NCI-H146 (cell line): ENCODE data around the gene SNED1.

Source experiments
- DNase-seq: peaks from one replicate; lab custom pipeline; 2025; lab: John Stamatoyannopoulos, UW

Gene SNED1

DNA sequence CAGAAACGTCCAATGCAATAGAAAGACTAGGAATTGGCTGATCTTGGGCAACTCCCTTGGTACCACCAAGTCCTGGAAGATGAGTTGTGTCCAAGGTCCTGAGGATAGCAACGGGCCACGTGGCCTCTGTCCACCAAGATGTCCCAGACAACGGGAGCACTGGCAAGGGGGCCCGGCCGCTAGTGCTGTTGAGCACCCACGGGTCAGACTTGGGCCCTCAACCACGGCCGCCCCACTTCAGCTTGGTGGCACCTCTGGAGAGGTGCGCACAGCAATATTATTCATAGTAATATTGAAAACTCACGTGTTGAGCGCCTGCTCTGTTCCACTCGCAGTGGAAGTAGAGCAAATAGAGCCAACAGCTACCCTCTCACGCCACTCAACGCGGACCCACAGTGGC lies 131.9 kb downstream of the SNED1 start:
- no peak for DNase-seq

DNA sequence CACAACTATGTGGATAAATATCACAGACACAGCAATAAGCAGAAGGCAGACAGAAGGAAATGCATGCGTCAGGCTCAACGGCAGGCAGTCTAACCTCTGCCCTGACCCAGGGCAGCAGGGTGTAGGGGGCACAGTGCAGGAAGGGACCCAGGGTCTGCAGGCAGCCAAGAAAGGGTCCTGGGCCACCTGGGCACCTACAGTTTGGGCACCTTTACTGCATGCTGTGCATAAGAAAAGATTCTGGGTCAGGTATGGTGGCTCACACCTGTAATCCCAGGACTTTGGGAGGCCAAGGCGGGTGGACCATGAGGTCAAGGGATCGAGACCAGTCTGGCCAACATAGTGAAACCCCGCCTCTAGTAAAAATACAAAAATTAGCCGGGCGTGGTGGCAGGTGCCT lies 133.1 kb downstream of the SNED1 start:
- no peak for DNase-seq

DNA sequence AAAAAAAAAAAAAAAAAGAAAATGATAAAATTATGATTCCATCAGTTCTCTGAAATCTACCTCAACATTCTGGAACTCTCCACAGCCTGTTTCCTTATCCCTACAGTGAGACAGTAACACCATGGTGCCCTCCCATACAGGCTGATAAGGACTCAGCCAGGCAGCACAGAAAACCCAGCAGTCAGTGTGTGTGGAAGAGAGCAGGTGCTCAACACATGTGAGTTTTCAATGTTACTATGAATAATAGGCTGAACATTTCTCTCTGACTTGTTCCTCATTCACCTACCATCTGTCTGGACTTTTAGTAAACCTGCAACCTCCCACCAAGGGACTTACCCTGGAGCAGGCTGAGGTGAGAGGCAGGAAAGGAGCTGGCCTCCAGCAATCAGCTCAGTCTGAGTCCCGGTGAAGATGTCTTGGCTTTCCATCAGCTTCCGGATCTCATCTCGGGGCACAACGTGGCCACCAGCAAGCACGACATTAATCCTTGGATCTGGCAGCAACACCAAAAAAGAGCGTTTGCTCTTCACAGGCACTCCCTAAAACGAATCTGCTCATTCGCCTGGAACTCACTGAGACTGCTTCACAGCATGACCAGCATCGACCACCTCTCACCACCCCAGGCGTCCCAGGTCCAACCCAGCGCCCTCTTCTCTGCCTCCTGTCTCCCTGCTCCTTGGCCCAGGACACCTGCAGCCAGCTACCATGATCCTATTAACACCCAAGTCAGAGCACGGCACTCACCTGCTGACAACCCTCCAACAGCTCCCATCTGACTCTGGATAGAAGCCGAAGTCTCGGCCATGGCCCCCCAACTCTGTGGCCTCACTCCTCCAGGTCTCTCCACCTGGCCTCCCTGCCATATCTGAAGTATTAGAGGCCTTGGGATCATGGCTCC lies 134.4 kb downstream of the SNED1 start:
- DNase-seq = no peak

DNA sequence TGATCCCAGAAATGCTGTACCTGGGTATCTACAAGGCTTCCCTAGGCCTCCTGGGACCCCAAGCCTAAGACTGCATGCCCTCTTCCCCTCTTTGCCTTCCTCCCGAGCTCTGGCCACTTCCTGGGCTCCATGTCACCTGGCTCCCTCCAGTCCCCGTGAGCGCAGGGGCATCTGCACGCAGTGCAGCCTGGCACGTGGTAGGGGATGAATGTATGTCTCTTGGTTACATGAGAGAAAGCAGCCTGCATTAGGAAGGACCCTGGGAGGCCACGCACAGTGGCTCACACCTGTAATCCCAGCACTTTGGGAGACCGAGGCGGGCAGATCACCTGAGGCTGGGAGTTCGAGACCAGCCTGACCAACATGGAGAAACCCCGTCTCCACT lies 135.0 kb downstream of the SNED1 start:
- DNase-seq = no peak

DNA sequence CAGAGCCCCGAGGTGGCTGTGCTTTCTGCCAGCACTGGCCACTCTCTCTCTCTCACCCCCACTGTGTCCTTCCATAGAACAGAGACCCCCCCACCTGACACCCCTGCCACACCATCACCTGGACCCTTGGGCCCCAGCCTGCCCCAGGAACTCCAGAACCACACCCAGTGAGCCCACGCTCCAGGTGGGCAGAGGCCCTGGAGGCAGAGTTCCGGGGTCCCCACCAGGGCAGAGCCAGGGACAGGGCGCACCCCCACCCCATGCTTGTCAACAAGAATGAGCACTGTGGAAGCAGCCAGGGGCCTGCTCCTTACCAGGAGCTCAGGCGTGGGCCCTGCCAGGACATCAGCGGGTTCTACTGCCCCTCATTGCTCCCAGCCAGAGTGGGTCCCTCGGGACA lies 136.3 kb downstream of the SNED1 start:
- no peak for DNase-seq

DNA sequence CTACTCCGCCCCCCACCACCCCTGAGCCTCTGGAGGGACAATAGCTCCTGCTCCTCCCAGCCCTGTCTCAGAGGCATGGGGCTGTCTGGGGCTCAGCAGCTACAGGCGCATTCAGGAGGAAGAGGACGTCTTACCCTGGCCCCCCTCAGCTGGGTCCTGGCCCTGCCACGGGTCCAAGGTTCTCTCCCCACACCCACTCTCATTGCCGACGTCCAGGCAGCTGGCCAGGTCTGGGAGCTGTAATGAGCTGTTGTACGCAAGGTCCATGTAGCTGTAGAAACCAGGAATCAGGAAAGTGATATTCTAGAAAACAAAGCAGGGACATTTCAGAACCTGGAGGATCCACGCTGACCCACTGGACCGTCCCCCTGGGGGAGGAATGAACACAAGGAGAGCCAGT lies 137.3 kb downstream of the SNED1 start:
- no peak for DNase-seq

DNA sequence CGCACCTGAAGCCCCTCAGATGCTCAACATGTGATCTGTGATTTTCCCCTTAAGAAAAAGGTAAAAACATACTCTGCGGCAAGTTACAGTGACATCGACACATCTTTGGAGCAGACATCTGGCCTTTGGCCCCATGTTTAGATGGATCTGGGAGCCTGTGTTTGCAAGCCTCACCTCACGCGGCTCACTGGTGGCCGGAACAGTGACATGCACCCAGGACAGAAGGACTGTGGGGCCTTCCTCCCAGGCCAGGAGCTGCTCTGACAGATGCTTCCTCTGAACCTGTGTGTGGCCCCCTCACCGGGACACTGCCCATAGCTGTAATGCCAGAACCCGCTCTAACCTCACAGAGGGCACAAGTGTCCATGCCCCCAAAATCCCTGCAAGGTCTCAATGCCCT lies 137.8 kb downstream of the SNED1 start:
- no peak for DNase-seq

DNA sequence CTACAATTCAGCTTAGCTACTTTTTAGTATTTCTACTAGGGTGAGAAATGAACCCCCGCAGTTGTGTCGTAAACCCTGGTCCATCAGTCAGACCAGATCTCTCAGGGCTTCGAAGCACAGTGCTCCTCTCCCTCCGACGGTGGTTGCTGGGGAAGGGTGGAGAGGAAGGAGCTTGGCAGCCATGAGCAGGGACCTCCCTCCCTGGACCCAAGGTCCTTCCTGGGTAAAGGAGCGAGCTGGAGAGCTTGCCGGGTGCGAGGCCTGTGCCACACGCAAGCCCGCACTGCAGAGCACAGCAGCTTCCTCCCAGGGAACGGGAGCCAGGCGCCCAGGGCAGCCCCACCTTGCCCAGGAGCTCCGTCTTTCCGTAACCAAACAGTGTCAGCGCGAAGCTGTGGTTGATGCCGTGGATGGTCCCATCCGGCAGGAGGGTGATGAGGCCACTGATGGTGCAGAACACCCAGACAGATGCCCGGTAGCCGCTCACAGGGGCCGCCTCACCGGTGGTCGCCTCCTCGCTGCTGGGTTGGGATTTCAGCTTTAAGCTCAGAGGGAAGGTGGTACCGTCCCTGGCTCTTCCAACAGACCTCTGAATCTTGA lies 138.3 kb downstream of the SNED1 start:
- no peak for DNase-seq

DNA sequence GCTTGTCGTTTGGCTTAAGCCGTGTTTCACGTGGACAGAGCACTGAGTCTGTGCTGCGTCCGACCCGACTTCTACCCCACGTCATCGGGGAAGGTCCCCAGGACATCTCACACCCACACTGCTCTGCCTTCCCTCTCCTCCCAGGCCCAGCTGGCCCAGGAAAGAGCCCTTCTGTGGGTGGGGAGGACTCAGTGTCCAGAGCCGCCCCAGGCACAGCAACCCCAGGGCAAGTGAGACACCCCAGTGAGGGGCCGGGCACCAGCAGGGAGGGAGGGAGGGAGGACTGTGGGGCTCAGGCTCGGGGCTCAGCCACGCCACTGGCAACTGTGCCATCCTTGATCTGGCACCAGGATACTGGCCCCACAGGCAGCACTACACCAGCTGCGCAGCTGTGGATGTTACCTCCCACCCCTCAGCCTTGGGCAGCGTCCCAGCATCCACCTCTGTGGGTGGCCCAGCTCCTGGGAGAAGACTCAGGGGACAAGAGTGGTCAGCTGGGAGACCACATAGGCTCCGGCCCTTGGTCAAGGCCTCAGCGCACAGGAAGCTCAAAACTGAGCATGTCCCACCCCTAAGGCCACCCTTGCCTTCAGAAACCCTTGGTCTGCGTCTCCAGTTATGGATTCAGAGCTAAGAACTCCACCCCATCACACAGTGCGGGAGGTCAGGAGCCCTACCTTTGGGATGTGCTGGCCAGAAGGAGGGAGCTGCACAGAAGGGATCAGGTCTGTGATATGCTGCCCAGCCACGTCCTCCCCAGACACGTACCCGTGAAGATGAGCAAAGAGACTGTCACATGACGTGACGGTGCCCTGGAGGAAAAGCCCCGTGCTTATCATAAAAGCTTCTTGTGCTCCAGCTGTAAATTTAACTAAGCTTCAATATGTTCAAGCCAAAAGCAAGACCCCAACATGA lies 139.1 kb downstream of the SNED1 start:
- DNase-seq = no peak

DNA sequence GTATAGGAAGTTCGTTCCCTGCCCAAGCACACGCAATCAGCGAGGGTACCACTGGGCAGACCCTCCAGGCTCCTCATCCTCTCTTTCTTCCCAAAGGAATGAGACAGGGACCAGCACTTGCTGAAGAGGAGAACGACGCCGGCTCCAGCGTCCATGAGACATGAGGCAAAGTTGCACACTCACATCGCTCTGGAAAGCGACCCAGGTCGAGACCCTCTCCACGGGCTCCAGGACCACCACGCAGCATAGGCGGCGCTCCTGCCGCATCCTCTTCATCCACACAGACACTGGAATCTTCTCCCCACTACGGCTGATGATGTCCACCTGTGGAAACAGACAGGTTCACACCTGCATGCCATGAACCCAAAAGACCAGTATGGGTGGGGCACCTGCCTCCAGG lies 140.1 kb downstream of the SNED1 start:
- DNase-seq = no peak

DNA sequence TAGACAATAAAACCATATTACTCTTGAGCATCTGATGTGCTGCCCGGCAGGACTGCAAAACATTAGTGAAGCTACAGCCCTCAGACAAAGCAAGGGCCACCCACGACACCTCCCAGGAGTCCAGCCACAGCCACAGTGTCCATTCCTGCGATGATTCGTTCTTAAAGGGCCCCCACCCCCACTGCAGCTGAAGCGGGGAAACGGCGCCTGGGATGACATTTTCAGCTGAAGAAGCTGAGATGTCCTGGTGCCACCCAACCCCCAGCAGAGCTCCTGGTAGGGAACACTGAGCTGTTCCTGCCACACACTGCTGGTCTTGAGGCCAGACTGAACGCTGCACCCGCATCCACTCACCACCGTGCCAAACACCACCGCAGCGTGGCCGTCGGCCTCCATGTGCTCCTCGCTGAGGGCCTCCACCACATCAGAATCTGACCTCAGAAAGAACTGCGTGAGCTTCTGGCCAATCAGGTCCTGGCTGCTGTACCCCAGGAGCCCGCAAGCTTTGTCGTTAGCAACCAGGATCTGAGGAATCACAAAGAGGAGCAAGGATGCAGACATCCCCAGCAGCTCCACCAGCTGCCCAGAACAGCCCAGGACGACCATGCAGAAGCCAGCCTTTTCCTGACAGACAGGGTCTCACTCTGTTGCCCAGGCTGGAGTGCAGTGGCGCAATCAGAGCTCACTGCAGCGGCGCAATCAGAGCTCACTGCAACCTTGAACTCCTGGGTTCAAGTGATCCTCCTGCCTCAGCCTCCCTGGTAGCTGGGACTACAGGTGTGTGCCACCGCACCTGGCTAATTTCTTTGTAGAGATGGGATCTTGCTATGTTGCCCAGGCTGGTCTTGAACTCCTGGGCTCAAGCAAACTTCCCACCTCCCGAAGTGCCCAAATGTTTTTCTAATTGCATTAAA lies 141.4 kb downstream of the SNED1 start:
- DNase-seq = no peak

DNA sequence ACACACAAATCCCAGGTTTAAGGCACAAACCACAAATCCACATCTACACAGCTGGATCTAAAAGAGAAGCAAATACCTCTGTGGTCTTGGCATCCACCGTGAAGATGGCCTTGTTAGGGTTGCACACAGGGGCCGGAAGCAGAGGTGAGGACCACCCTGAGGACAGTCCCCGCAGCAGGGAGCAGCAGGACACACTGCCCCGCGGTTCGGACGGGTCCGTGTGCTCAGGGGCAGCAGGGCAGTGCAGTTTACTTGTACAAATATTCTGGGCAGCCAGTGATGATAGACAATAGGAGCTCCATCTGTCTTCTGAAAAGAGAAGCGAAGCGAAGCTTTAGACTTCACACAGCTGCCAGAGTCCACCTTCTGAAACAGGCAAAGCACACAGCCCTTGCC lies 142.0 kb downstream of the SNED1 start:
- DNase-seq = no peak

DNA sequence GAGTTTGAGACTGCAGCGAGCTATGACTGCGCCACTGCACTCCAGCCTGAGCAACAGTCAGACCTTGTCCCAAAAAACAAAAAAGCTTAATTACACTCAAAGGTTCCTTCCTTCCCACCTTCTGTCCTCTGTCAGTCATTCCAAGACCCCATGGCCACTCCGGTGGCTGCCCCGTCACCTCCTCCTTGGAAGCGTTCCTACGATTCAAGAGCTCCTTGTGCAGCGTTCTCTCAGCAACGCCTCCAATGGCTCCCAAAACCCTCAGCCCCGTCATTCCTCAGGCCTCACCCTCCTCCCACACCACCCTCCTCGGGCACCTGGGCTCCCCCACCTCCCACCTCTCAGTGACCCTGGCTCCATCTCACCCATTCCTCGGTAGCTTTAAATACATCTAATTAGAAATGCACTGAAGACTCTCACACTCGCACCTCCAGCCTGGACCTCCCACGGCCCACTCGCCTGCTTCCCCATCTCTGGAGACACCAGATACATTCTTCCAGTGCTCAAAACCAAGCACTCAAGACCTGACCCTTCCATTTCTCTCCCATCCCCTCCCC lies 142.9 kb downstream of the SNED1 start:
- DNase-seq = no peak

DNA sequence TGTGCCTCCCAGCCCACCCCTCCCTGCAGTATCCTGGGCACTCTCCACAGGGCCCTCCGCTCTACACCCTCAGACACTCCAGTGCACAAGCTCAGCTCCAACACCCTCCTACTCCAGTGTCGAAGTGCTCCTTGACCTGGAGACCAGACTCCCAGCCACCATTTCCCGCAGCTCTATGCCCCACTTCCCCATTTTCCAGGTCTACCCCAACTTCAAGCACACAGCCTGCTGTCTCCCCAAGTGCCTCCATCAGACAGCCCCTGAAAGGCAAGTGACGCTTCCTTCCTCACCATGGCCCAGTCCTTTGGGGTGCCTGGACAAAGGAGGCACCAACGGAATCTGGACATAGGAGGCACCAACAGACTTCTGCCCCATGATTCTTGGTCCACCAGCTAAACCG lies 143.6 kb downstream of the SNED1 start:
- no peak for DNase-seq

DNA sequence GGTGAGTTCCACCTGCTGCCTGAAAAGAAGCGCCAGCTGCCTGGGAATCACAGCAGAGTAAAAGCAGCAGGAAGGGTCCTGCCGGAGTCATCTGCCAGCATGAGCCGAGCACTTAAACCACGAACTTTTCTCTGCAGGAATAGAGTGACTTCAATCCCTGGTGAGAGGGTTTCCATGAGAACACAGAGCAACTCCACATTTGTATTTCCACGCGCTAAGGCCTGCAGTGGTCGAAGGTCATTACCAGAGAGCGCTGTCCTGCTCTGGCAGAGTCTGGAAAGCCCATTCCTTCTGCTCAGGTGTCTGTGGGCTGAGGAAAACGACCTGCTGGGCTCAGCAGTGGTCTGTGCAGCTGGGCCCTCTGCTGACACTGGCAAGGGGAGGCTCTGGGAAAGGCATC lies 144.2 kb downstream of the SNED1 start:
- no peak for DNase-seq
